Stimulated activated CD8-positive, alpha-beta memory T cell treated with anti-CD3 and anti-CD28 coated beads, Interleukin-15, amount 100 ng/mL, for 24 hours (primary cell): ENCODE results near the gene FAM13A.

Experiments used
- DNase-seq: peaks from one replicate; pipeline ENCODE4 v3.0.0-alpha.2; 2020; ENCODE audit warnings: low read depth

Gene FAM13A

DNA sequence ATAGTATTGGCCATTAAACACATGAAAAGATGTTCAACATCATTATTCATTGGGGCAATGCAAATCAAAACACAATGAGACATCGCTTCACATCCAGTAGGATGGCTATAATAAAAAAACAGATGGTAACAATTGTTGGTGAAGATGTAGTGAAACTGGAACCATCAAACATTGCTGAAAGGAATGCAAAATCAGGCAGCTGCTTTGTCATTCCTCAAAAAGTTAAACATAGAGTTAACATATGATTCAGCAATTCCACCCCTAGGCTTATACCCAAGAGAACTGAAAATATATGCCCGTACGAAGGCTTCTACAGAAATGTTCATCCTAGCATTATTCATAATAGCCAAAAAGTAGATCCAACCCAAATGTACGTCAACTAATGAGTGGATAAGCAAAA lies 215.3 kb downstream of the FAM13A start:
- DNase-seq = no peak

- no peak for DNase-seq
These were observed 220.8 kb downstream of the FAM13A start for GRCh38 chr4:88836216-88836615.

GRCh38 chr4:88831031-88831430 lies 226.0 kb downstream of the FAM13A start:
- no peak for DNase-seq

DNA sequence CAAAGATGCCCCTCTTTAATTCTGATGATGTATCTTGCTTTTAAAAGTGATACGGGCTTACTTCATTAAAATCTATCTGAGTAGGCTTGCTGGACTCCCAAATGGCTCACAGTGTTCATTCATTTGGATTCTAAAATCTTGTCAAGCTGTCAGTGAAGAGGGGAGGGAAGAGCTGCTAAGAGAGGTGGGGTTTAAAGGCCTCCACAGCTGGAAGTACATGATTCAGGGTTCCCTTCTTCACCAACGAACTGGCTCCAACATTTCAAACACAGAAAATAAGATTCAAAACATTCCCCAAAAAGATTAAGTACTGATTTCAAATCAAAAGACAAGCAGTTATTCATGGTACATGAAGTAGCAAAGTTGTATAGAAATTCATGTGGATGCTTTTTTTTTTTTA lies 226.4 kb downstream of the FAM13A start:
- no peak for DNase-seq

- DNase-seq = no peak
These were observed 228.0 kb downstream of the FAM13A start for GRCh38 chr4:88828842-88829571.

DNA sequence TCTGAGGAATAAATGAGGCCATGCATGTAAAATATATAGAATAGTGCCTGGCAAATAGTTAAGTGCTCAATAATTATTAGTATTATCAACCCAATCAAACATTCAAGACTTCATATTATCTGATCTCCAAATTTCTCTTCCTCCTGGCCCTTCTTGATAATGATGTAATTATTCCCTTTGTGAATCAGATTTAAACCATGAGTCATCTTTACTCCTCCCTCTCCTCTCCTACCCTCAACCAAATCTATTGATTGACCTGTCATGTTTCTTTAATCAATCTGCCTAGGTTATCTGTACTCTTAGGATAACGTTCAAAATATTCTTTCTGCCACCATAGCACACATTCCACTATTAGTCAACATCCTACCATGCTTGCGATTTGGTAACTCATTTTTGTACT lies 229.5 kb downstream of the FAM13A start:
- DNase-seq = no peak

DNA sequence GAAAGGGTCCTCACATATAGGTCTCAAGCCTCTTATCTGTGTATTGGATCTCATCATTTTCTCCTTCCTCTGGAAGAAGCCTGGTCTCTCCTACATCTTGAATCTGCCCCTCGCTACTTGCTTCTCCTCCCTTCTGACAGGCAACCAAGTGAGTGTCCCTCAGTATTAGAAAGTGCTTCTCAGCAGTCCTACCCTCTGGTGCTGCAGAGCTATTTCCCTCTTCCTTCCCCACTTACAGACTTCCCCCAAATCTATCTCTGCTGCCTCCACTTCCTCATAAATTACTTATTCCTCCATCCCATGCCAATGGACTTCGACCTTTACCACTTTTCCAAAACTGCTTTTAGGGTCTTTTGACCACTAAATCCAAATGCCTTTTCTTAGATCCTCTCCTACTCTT lies 230.2 kb downstream of the FAM13A start:
- DNase-seq = no peak

DNA sequence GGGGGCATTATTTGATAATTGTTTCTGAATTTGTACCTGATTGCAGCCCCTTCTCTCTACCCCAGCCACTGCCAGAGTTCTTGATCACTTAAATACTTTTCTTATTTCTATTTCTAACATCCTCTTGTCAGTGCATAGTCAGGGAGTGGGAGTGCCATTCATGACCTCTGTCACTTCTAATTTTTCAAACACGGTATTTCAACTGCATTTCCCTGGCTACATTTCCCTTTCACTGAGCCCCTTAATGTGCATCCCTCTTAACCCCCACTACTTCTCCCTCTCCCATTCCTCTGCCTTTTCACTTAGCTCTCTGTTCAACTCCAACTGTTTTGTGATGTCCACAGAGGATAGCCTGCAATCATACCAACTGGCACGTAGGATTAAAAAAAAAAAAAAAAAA lies 231.1 kb downstream of the FAM13A start:
- DNase-seq = no peak

- DNase-seq = no peak
These were observed 233.7 kb downstream of the FAM13A start for GRCh38 chr4:88823058-88823919.

DNA sequence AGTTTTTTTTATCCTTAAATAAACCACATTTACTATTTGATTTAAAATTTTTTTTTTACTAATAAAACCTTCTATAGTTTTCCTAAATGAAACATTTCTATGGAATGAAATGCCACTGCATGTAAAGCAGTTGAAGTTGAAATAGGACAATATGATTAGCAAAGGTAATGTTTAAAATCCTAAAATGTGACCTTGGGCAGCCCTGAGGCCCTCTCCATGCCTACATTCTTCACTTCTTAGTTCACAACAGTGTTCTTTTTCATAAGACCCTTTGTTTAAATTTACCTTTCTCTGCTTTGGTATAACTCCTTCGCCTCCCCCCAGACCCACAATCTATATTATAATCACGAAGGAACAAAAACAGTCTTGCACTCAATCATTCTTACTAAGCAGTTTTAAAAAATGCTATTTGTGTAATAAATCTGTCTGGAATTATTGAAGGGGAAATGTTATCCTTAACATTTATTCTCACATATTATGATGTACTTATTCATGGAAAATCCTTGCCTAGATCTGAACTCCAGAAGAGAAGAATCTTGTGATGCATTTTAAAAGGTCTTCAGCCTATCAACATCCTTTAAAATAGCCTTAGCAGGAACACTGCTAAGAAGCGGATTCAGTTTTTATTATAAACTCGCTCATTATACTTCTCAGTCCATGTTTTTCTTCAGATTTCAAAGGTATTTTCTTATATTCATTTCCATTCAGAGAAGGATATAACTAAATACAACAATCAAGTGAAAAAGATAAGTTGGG lies 234.8 kb downstream of the FAM13A start:
- DNase-seq = no peak

GRCh38 chr4:88821522-88821921 lies 235.5 kb downstream of the FAM13A start:
- DNase-seq = no peak

DNA sequence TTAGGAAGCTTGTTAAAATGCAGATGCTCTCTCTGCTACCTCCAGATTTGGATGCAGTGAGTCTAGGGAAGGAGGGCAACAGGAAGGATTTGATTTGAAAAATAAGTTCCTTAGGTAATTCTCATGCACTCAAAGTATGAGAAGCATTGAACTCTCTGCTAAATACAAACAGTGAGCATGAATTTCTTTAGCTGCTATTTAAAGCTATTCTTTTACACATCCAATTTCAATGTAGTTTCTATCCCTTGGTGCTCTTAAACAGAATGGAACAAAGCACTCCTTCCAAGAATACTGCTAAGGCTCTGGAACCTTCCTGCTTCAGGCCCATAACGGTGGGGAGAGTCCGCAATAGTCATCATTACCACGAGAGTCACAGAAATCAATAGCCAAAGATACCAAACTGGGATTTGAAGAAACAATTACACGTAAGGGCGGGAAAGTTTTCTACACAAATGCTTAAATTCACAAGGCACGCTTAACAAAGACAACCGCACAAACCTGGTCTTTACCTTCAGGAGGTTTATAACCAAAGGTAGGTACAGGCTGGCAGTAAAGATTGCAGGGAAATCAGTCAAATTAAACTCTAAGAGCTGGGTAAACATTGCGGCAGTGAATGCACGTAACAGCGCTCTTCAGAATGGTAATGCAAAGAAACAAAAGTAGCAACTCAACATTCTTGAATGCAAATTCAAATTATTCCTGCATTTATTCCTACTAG lies 236.1 kb downstream of the FAM13A start:
- DNase-seq = no peak

GRCh38 chr4:88819818-88820697 lies 236.9 kb downstream of the FAM13A start:
- no peak for DNase-seq

DNA sequence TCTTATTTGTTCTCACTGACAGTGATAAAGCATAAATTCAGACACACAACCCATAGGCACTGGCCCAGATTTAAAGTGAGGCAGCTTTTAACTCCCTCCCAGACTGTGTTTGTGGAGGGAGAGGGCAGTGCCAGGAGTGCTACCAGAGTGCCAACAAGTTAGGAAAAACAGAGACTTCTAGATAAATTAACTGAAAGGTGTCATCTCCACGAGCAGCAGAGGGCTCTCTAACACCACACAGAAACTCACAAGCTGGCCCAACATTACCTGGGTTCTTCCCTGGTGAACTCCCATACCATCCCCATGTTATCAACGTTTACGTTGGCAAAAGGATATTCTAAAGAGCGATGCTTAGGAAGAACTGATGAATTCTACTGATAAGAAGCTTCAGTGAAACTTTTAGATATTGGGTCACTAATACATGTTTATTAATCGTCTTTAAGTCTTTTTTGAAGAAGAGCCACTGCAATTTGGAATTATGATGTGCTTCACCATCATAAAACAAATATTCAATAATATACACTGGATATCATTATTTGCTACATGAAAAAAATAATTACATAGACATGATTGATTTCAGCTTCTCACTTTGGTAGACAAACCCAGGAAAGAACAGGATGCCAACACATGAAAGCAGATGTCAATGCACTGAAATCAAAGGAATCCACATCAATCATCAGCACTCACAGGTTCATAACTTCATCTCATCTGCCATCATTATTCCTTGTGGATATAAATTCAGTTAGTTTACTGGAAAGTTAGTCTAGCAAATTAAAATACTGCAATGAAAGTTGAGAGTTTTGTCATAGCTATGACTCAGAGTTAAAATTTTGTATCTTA lies 238.1 kb downstream of the FAM13A start:
- no peak for DNase-seq

DNA sequence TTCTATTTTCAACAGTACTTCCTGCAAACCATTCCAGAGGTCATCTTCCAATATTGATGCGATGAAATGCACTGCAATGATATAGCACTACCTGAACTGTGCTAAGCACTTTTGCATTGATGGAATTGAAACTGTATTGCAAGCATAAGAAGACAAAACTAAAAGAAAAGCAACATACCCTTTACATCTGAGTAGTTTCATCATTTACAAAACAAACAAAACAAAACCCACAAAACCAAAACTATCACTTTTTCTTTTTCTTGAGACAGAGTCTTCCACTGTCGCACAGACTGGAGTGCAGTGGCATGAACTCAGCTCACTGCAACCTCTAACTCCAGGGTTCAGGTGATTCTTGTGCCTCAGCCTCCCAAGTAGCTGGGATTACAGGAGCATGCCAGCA lies 239.2 kb downstream of the FAM13A start:
- no peak for DNase-seq

- no peak for DNase-seq
These were observed 240.6 kb downstream of the FAM13A start for GRCh38 chr4:88816360-88816759.

DNA sequence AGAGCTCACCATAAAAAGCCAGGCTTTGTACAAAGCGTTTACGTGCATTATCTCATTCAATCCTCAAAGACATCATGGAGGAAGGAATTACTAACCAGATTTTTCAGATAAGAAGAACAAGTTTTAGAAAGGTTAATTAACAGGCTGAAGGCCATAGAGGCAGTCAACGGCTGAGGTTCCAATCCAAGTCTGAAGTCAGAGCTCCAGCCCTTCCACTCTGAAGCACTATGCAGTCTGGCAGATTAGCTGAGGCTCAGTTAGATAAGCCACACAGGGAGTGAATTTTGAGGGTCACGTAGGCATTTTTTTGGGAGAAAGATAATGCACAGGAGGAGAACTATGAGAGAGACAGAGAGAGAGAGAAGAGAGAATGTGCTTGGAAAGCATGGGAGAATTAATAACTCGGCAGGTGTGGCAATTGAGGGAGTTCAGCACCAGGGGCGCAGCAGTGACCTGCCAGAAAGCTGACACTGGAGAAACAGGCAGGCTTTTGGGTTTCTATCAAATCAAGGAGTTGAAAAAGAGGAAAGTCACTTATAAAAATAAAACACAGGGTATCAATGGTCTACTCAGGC lies 242.9 kb downstream of the FAM13A start:
- DNase-seq = no peak

- DNase-seq = no peak
These were observed 244.0 kb downstream of the FAM13A start for GRCh38 chr4:88813013-88813412.

- DNase-seq = no peak
These were observed 244.6 kb downstream of the FAM13A start for GRCh38 chr4:88812420-88812819.

DNA sequence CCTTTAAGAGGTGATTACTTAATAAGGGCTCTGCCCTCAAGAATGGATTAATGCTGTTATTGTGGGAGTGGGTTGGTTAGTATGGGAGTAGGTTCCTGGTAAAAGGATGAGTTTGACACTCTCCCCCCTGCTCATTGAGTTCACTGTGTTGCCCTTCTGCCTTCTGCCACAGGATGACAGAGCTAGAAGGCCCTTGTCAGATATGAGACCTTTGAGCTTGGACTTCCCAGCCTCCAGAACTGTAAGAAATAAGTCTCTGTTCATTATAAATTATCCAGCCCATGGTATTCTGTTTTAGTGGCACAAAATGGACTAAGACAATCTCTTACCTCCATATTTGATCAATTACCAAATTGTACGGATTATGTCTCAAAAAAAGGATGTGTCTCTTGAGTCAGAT lies 245.1 kb downstream of the FAM13A start:
- DNase-seq = no peak
